ENCODE measurements around the gene CLRN1. TPM values are rescaled to one million over a fixed set of nuclear protein-coding genes. Genes with fewer than 3 reads are reported as not detected.

The CLRN1 gene
- total RNA-seq, 1 experiment from 2014 or later, result not detected

DNA sequence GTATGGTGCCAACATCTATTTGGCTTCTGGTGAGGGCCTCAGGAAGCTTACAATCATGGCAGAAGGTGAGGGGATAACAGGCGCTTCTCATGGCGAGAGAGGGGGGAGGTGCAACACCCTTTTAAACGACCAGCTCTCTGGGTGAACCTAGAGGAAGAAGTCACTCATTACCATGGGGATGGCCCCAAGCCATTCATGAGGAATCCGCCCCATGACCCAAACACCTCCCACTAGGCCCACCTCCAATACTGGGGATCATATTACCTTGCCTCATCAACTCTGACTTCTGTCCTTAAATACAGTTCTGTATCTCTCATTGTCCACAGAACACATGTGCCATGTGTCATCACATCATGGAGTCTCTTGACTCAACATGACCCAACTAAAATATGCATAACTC, 37.5 kb upstream of the CLRN1 start (continued):
- TF ChIP-seq, protein P1, sequence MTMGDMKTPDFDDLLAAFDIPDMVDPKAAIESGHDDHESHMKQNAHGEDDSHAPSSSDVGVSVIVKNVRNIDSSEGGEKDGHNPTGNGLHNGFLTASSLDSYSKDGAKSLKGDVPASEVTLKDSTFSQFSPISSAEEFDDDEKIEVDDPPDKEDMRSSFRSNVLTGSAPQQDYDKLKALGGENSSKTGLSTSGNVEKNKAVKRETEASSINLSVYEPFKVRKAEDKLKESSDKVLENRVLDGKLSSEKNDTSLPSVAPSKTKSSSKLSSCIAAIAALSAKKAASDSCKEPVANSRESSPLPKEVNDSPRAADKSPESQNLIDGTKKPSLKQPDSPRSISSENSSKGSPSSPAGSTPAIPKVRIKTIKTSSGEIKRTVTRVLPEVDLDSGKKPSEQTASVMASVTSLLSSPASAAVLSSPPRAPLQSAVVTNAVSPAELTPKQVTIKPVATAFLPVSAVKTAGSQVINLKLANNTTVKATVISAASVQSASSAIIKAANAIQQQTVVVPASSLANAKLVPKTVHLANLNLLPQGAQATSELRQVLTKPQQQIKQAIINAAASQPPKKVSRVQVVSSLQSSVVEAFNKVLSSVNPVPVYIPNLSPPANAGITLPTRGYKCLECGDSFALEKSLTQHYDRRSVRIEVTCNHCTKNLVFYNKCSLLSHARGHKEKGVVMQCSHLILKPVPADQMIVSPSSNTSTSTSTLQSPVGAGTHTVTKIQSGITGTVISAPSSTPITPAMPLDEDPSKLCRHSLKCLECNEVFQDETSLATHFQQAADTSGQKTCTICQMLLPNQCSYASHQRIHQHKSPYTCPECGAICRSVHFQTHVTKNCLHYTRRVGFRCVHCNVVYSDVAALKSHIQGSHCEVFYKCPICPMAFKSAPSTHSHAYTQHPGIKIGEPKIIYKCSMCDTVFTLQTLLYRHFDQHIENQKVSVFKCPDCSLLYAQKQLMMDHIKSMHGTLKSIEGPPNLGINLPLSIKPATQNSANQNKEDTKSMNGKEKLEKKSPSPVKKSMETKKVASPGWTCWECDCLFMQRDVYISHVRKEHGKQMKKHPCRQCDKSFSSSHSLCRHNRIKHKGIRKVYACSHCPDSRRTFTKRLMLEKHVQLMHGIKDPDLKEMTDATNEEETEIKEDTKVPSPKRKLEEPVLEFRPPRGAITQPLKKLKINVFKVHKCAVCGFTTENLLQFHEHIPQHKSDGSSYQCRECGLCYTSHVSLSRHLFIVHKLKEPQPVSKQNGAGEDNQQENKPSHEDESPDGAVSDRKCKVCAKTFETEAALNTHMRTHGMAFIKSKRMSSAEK (CRISPR knock-in tag; IDR thresholded peaks at IDR 0.05; ENCODE audit: borderline replicate concordance), result no peak
- TF ChIP-seq, protein P2, sequence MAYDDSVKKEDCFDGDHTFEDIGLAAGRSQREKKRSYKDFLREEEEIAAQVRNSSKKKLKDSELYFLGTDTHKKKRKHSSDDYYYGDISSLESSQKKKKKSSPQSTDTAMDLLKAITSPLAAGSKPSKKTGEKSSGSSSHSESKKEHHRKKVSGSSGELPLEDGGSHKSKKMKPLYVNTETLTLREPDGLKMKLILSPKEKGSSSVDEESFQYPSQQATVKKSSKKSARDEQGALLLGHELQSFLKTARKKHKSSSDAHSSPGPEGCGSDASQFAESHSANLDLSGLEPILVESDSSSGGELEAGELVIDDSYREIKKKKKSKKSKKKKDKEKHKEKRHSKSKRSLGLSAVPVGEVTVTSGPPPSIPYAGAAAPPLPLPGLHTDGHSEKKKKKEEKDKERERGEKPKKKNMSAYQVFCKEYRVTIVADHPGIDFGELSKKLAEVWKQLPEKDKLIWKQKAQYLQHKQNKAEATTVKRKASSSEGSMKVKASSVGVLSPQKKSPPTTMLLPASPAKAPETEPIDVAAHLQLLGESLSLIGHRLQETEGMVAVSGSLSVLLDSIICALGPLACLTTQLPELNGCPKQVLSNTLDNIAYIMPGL (CRISPR knock-in tag; IDR thresholded peaks at IDR 0.05), result no peak
- TF ChIP-seq CREM (CRISPR knock-in tag; IDR thresholded peaks at IDR 0.05), result no peak
- TF ChIP-seq SMAD3 (CRISPR knock-in tag; IDR thresholded peaks at IDR 0.05; ENCODE audit: borderline replicate concordance), result no peak
- no peak for TF ChIP-seq ZNF317 (CRISPR knock-in tag; IDR thresholded peaks at IDR 0.05; ENCODE audit: borderline replicate concordance, low read depth)
- TF ChIP-seq ZNF425 (CRISPR knock-in tag; conservative IDR thresholded peaks at IDR 0.05), result no peak
- TF ChIP-seq CREB1 (CRISPR knock-in tag; IDR thresholded peaks at IDR 0.05), result no peak

DNA sequence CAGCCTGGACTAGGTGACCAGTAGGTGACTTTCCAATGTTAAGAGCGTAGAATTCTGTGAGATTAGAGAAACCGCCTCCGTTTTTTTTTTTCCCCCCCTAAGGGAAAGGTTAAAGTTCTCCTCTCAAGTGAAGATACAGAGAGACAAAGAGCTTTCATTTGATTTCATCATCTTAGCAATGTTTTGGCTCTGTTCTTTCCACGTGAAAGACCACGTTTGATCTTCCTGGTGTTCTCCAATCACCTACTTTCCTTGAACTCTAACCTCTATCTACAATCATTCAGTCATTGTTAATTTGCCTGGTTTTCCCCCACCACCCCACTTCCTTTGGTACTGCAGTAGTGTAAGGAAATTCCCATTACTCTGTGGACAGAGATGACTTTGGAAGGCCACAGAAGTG, 36.9 kb upstream of the CLRN1 start:
- CTCF ChIA-PET, result interaction anchor here (1.3 to 1.4 kb wide), 2 partner anchors 136 to 141 kb away, joined by 8 to 9 read pairs; no protein-coding TSS in a partner anchor
- H3K9me3 Mint-ChIP-seq, result peaks cover 7% of the 10 kb centered on the region
- H3K27ac Mint-ChIP-seq, result no peak overlapping the region

More for the DNA sequence above, 36.9 kb upstream of the CLRN1 start:
- TF ChIP-seq ZMAT4 (CRISPR knock-in tag; IDR thresholded peaks at IDR 0.05) (no peak), ZNF671 (CRISPR knock-in tag; IDR thresholded peaks at IDR 0.05) (no peak), FOXK1 (CRISPR knock-in tag; IDR thresholded peaks at IDR 0.05) (no peak), PRDM15 (CRISPR knock-in tag; IDR thresholded peaks at IDR 0.05) (no peak), GABPB1 (CRISPR knock-in tag; IDR thresholded peaks at IDR 0.05) (peak; percentile 80)
- Mint-ChIP-seq H3K4me1 (peaks cover 7% of the 10 kb centered on the region), H3K27me3 (ENCODE audit: low read depth) (no peaks in the 10 kb centered on the region), H3K36me3 (no peaks in the 10 kb centered on the region), H3K4me3 (no peak overlapping the region)
- ATAC-seq (no peak), DNase-seq (ENCODE audit: low spot score) (no peak)
- POLR2A ChIA-PET, result no interaction called here

Data from WTC11 (cell line).